GM12865 (cell line): ENCODE measurements around the gene GMEB1.
"Not testable (repeated sequence)": the region's sequence is repeated elsewhere in the genome, so short reads cannot be mapped to it uniquely, and the experiment has no call there.

Experiments
- DNase-seq: peaks from one replicate; pipeline ENCODE4 v3.0.0; 2010; ENCODE audit warnings: low read depth
- H3K4me3 ChIP-seq: 2 replicates; pipeline ENCODE4 v1.5.1; 2011; ENCODE audit warnings: mild to moderate bottlenecking, low read depth, low read length, control low read depth
- TF ChIP-seq, protein P1 (sequence below): IDR thresholded peaks from 2 replicates; pipeline ENCODE4 v1.5.1; 2011; ENCODE audit warnings: low read length, control low read depth, low read depth, inconsistent platforms; ENCODE audit not compliant: insufficient read depth; ENCODE audit errors: missing control alignments

Gene GMEB1

DNA sequence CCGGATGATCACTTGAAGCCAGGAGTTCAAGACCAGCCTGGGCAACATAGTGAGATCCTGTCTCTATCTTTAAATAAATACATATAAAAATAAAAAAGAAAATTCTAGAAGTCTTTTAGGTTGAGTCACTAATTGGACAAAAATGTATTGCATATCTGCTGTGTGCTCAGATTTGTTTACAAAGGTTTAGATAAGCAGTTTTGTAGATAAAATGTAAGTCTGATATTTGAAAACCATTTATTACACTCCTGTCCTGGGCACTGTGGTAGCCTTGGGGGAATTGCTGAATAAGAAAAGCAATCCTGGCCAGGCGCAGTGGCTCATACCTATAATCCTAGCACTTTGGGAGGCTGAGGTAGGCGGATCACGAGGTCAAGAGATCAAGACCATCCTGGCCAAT, 11.6 kb downstream of the GMEB1 start:
- TF ChIP-seq, protein P1, sequence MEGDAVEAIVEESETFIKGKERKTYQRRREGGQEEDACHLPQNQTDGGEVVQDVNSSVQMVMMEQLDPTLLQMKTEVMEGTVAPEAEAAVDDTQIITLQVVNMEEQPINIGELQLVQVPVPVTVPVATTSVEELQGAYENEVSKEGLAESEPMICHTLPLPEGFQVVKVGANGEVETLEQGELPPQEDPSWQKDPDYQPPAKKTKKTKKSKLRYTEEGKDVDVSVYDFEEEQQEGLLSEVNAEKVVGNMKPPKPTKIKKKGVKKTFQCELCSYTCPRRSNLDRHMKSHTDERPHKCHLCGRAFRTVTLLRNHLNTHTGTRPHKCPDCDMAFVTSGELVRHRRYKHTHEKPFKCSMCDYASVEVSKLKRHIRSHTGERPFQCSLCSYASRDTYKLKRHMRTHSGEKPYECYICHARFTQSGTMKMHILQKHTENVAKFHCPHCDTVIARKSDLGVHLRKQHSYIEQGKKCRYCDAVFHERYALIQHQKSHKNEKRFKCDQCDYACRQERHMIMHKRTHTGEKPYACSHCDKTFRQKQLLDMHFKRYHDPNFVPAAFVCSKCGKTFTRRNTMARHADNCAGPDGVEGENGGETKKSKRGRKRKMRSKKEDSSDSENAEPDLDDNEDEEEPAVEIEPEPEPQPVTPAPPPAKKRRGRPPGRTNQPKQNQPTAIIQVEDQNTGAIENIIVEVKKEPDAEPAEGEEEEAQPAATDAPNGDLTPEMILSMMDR: no peak
- H3K4me3 ChIP-seq: no peak overlapping the region
- DNase-seq: no peak

DNA sequence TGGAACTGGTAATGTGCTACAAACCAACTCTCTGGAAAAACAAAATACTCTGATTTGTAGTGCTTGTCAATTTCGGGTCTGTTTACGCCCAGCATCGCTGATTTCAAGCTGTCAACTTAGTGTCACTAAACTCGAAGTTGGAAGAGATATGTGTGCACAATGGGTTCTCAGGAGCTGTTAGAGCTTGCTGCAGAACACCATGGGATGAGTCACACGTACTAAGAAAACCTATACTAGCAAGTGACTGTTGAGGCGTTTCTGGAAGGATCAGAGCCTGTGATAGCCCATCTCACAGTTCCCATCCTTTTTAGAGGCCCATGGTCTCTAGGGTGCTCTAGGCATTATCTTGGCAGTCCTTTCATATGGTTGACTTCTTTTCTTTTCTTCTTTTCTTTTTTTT, 14.3 kb downstream of the GMEB1 start:
- no peak overlapping the region for H3K4me3 ChIP-seq
- TF ChIP-seq, protein P1: no peak
- DNase-seq: no peak

DNA sequence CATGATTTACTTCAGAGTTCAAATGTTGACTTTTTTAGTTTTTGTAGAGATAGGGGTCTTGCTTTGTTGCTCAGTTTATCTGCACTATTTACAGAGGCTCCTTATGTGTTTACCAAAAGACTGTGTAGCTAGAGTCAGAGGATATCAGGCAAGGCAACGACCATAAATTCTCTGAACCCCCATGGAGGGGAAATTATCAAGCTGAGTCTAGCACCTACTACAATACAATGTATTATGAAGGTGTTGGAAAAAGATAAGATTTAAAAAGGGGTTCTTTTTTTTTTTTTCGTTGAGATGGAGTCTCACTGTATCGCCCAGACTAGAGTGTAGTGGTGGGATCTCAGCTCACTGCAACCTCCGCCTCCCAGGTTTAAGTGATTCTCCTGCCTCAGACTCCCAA, 16.4 kb downstream of the GMEB1 start:
- no peak for DNase-seq
- TF ChIP-seq, protein P1: no peak
- no peak overlapping the region for H3K4me3 ChIP-seq

DNA sequence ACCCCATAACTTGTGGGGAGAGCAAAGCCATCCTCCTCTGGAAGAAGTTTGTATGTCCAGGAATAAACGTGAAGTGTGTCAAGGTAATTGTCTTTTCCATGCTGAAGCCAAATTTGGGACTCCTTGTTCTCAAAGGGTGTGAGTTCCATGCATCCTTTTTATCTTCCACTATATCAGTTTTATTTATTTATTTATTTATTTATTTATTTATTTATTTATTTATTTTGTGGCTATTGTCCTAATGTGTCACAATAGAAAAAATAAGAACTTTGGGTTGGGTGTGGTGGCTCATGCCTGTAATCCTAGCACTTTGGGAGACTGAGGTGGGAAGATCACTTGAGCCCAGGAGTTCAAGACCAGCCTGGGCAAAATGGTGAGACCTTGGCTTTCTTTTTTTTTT, 23.0 kb downstream of the GMEB1 start:
- not testable (repeated sequence) for DNase-seq, H3K4me3 ChIP-seq

DNA sequence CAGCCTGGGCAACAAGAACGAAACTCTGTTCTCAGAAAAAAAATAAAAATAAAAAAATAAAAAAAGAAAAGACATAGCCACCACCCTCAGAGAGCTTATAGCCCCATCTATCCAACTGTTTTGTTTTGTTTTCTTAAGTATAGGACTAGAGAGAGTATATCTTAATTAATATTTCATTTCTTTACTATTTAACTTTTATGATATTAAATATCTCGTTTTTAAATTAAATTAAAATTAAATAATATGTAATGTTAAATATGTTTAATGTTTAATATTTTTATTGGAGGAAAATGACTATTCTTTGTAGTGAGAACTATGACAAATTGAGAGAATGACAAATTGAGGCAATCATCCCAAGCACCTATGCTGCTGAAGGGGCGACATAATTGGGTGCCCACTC, 35.0 kb downstream of the GMEB1 start:
- no peak overlapping the region for H3K4me3 ChIP-seq
- TF ChIP-seq, protein P1: no peak
- no peak for DNase-seq

DNA sequence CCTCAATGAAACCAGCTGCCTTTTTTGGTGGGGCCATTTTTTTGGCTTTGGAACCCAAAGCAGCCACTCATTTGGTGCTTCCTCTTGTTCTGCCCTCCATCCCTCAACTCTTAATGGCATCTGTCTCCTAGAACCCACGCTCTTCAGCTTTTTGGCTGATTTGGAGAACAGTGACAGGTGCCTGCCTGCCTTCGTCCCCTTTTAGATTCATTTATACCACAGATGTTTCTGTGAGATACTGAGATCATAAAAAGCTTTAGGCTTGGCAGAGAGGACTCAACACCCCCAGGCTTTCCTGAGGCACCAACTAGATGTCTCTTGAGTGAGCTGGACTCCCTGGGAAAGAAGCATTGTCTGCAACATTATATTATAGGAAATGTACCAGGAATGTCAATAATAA, 47.8 kb downstream of the GMEB1 start:
- no peak for DNase-seq
- TF ChIP-seq, protein P1: no peak
- H3K4me3 ChIP-seq: no peak overlapping the region

DNA sequence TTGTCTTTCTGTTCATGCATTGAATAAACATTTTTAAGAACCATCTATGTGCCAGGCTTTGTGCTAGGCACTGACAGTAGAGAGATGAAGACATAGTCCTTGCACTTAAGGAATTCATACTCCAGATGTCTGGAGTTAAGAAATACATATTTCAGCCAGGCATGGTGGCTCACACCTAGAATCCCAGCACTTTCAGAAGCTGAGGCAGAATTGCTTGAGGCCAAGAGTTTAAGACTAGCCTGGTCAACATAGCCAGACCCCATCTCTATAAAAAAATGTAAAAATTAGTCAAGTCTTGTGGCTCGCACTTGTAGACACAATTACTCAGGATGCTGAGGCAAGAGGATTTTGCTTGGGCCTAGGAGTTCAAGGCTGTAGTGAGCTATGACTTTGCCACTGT, 49.6 kb downstream of the GMEB1 start:
- DNase-seq: no peak
- TF ChIP-seq, protein P1: no peak
- H3K4me3 ChIP-seq: no peak overlapping the region
